GM18909 (cell line): ENCODE data around the gene MTPN.

Source experiments
- ATAC-seq: cut with Tn5 transposase; IDR thresholded peaks from one replicate; pipeline ENCODE4 v1.9.1; 2021; ENCODE audit warnings: mild to moderate bottlenecking; ENCODE audit not compliant: unreplicated experiment, poor library complexity

The MTPN gene

GRCh38 chr7:135899458-135900064 is 77.6 kb downstream of the MTPN start:
- no peak for ATAC-seq

GRCh38 chr7:135898226-135898625 is 78.9 kb downstream of the MTPN start:
- ATAC-seq = no peak

- ATAC-seq = no peak
These were observed 82.3 kb downstream of the MTPN start for GRCh38 chr7:135894816-135895215.

- ATAC-seq = no peak
These were observed 87.3 kb downstream of the MTPN start for GRCh38 chr7:135889823-135890222.

- ATAC-seq = no peak
These were observed 88.4 kb downstream of the MTPN start for GRCh38 chr7:135888740-135889139.

GRCh38 chr7:135886345-135887132 is 90.6 kb downstream of the MTPN start:
- peak; percentile 52 for ATAC-seq

- ATAC-seq = no peak
These were observed 92.5 kb downstream of the MTPN start for GRCh38 chr7:135884495-135885232.

- ATAC-seq = no peak
These were observed 97.9 kb downstream of the MTPN start for GRCh38 chr7:135879233-135879632.

- no peak for ATAC-seq
These were observed 98.9 kb downstream of the MTPN start for GRCh38 chr7:135878284-135878683.

GRCh38 chr7:135877805-135878204 is 99.4 kb downstream of the MTPN start:
- ATAC-seq = peak; percentile 95
